Keratinocyte (primary cell): ENCODE data around the gene CHAC1. TPM values are rescaled to one million over a fixed set of nuclear protein-coding genes. Genes with fewer than 3 reads are reported as not detected.
A peak's percentile ranks its signal among the peaks of the same experiment; 100 is the strongest.

Experiments
- DNase-seq: peaks from one replicate; pipeline ENCODE4 v3.0.0-alpha.2; 2011; ENCODE audit warnings: low read depth, missing footprints, low spot score
- FAIRE-seq: peaks from 2 replicates; lab custom pipeline; 2011; peaks lifted over from hg19 to GRCh38; lab: Jason Lieb, UNC
- H2AFZ ChIP-seq: 2 replicates; pipeline ENCODE4 v1.6.0; 2012; ENCODE audit warnings: low read length, control low read depth, inconsistent platforms; ENCODE audit not compliant: control insufficient read depth
- H3K27ac ChIP-seq: 2 replicates; pipeline ENCODE4 v1.5.1; 2011; ENCODE audit warnings: low read length; ENCODE audit not compliant: control insufficient read depth, insufficient read depth
- H3K27me3 ChIP-seq: 3 replicates; pipeline ENCODE4 v1.6.0; 2011; ENCODE audit warnings: low read length; ENCODE audit not compliant: control insufficient read depth, insufficient read depth; ENCODE audit errors: extremely low read depth
- H3K36me3 ChIP-seq, 2 experiments: 2 replicates in 1 of 2; 3 replicates in 1 of 2; pipeline ENCODE4 v1.5.1; 2011; ENCODE audit warnings: low read length in 2 of 2, mild to moderate bottlenecking in 1 of 2; ENCODE audit not compliant: control insufficient read depth in 2 of 2, insufficient read depth in 2 of 2; ENCODE audit errors: extremely low read depth in 1 of 2
- H3K4me1 ChIP-seq: 3 replicates; pipeline ENCODE4 v1.5.1; 2011; ENCODE audit warnings: low read length; ENCODE audit not compliant: control insufficient read depth, insufficient read depth; ENCODE audit errors: extremely low read depth
- H3K4me2 ChIP-seq: 3 replicates; pipeline ENCODE4 v1.6.0; 2011; ENCODE audit warnings: low read depth, low read length; ENCODE audit not compliant: control insufficient read depth, insufficient read depth; ENCODE audit errors: extremely low read depth
- H3K4me3 ChIP-seq, 3 experiments: fragments of 200-600 bp in 1 of 3; sonication (generic) in 1 of 3; 2 replicates in 2 of 3; 3 replicates in 1 of 3; pipeline ENCODE4 v1.5.1; 2011 to 2016; ENCODE audit warnings: low read length in 3 of 3, mild to moderate bottlenecking in 3 of 3, control low read depth in 2 of 3, inconsistent platforms in 1 of 3, low read depth in 1 of 3, mixed read lengths in 1 of 3, mixed run types in 1 of 3, moderate library complexity in 1 of 3; ENCODE audit not compliant: control insufficient read depth in 2 of 3, insufficient read depth in 2 of 3; ENCODE audit errors: extremely low read depth in 1 of 3
- H3K79me2 ChIP-seq: 2 replicates; pipeline ENCODE4 v1.6.0; 2012; ENCODE audit warnings: low read length; ENCODE audit not compliant: control insufficient read depth, insufficient read depth
- H3K9ac ChIP-seq: 3 replicates; pipeline ENCODE4 v1.6.0; 2011; ENCODE audit warnings: low read length; ENCODE audit not compliant: control insufficient read depth, insufficient read depth; ENCODE audit errors: extremely low read depth
- H3K9me1 ChIP-seq: 3 replicates; pipeline ENCODE4 v1.6.0; 2011; ENCODE audit warnings: low read length; ENCODE audit not compliant: control insufficient read depth, insufficient read depth; ENCODE audit errors: extremely low read depth
- H3K9me3 ChIP-seq: 2 replicates; pipeline ENCODE4 v1.5.1; 2012; ENCODE audit warnings: low read depth, low read length; ENCODE audit not compliant: control insufficient read depth
- H4K20me1 ChIP-seq: 3 replicates; pipeline ENCODE4 v1.6.0; 2011; ENCODE audit warnings: low read length; ENCODE audit not compliant: control insufficient read depth, insufficient read depth; ENCODE audit errors: extremely low read depth
- CTCF ChIP-seq, 3 experiments: IDR thresholded peaks in 1 of 3; conservative IDR thresholded peaks in 1 of 3; optimal IDR thresholded peaks in 1 of 3; 2 replicates in 2 of 3; 3 replicates in 1 of 3; pipeline versions ENCODE3 to v1.5.1; 2011; ENCODE audit warnings: low read length in 3 of 3, mild to moderate bottlenecking in 3 of 3, moderate library complexity in 2 of 3, control low read depth in 1 of 3, inconsistent platforms in 1 of 3; ENCODE audit not compliant: insufficient read depth in 2 of 3; ENCODE audit errors: extremely low read depth in 1 of 3
- EZH2 ChIP-seq: IDR thresholded peaks from one replicate; pipeline ENCODE4 v1.6.1; 2012; ENCODE audit warnings: inconsistent platforms, mild to moderate bottlenecking, low read length, moderate library complexity
- dilution Hi-C: fragments of 300-500 bp; cut with MboI; formaldehyde crosslinking; loops from one replicate; pipeline ENCODE4 v1.7.0; 2020; ENCODE audit warnings: low sequenced_read_pairs; ENCODE audit not compliant: extremely low pct_ligation_motif_present
- polyA plus RNA-seq, 5 experiments: library from polyadenylated mRNA; depleted of rRNA in 3 of 5; stranded (reverse) in 3 of 5; stranded (forward) in 1 of 5; unstranded in 1 of 5; fragments of >200 nt; gene quantifications; 1 replicate in 1 of 5; 2 replicates in 3 of 5; 3 replicates in 1 of 5; pipeline versions ENCODE4 v1.2.1 to v1.2.3, GENCODE V29; 2011 to 2012; ENCODE audit warnings: missing spikeins in 2 of 5, low read depth in 1 of 5, low replicate concordance in 1 of 5

The CHAC1 gene
- polyA plus RNA-seq, 1 donor (not counting 4 experiments of a cell fraction or from before 2014, with no cell fraction given), result 6.4 TPM

DNA sequence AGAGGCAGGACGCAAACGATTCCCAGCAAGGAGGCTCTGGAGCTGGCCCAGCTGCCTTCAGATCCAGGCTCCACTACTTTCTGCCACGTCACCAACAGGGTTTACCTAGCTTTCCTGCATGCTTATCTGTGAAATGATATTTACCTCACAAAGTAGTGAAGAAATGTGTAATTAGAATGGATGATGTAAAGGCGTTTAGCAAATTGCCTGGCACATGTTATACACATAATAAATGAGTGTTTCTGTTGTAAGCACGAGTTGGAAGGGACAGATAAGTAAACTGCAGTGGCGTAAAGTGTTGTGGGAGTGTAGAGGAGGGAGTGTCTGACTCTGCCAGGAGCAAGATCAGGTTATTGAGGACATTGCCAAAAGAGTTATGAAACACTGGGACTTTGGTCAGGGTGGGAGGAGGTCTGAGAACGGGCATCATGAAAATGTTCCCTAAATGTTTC lies 3.5 kb upstream of the CHAC1 start:
- H3K4me1 ChIP-seq, result peaks cover 15% of the 10 kb centered on the region
- peaks cover 3% of the 10 kb centered on the region for H3K27me3 ChIP-seq
- dilution Hi-C loops, result no loop called here
- H3K36me3 ChIP-seq, result peaks cover 0 to 6% of the 10 kb centered on the region in 2 experiments
- no peak overlapping the region for H2AFZ ChIP-seq
- H3K9ac ChIP-seq, result no peak overlapping the region
- no peaks in the 10 kb centered on the region for H4K20me1 ChIP-seq
- H3K9me3 ChIP-seq, result no peaks in the 10 kb centered on the region
- H3K27ac ChIP-seq, result no peak overlapping the region
- no peaks in the 10 kb centered on the region for H3K9me1 ChIP-seq
- no peak overlapping the region for H3K4me2 ChIP-seq
- no peak for TF ChIP-seq EZH2
- no peak for TF ChIP-seq CTCF (optimal IDR thresholded peaks at IDR 0.05 in 1 of 3, IDR thresholded peaks at IDR 0.05 in 1 of 3, conservative IDR thresholded peaks at IDR 0.05 in 1 of 3; ENCODE audit: extremely low read depth in 1 of 3, insufficient read depth in 2 of 3, low read length in 3 of 3)
- DNase-seq (no peak), FAIRE-seq (no peak)
- no peaks in the 10 kb centered on the region for H3K79me2 ChIP-seq
- no peak overlapping the region for H3K4me3 ChIP-seq

DNA sequence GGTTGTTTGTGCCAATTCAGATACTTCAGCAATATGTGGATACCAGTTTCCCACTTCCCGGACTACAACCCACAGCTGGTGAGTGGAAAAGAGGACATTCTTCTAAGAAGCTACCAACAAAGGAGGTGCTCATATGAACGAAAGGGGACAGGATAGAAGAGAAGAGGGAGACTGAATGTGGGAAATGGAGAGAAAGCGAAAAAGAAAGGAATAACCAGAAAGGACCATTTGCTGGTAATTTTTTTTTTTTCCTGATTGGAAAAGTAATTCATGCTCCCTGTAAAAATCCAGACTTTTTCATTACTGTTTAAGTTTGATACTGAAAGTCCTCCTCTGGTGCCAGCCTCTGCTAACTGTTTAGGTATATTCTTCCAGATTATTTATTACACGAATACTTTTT lies 1.5 kb upstream of the CHAC1 start:
- Histone ChIP-seq H3K36me3 (peaks cover 4 to 12% of the 10 kb centered on the region in 2 experiments), H3K4me3 (no peak overlapping the region), H3K9me1 (no peaks in the 10 kb centered on the region), H3K27me3 (no peaks in the 10 kb centered on the region), H3K27ac (no peak overlapping the region), H2AFZ (no peak overlapping the region), H3K9me3 (no peaks in the 10 kb centered on the region), H3K79me2 (no peaks in the 10 kb centered on the region), H4K20me1 (peaks cover 3% of the 10 kb centered on the region), H3K4me1 (peaks cover 20% of the 10 kb centered on the region), H3K4me2 (peak overlapping the region; percentile 89), H3K9ac (no peak overlapping the region)
- TF ChIP-seq EZH2 (no peak), CTCF (optimal IDR thresholded peaks at IDR 0.05 in 1 of 3, IDR thresholded peaks at IDR 0.05 in 1 of 3, conservative IDR thresholded peaks at IDR 0.05 in 1 of 3; ENCODE audit: extremely low read depth in 1 of 3, insufficient read depth in 2 of 3, low read length in 3 of 3) (no peak)
- dilution Hi-C loops, result no loop called here
- DNase-seq (no peak), FAIRE-seq (no peak)
